Type B pancreatic cell (in vitro differentiated cells): ENCODE results near the gene RASSF9. TPM values are rescaled to one million over a fixed set of nuclear protein-coding genes. Genes with fewer than 3 reads are reported as not detected.

ENCODE experiments used
- DNase-seq: peaks from one replicate; pipeline ENCODE4 v3.0.0; 2021; ENCODE audit warnings: mixed read lengths; ENCODE audit not compliant: unreplicated experiment; ENCODE audit errors: extremely low spot score
- H3K27ac Mint-ChIP-seq: 2 replicates; pipeline ENCODE4 v1.8.0; 2021; ENCODE audit warnings: mild to moderate bottlenecking, mixed read lengths
- H3K27me3 Mint-ChIP-seq: 2 replicates; pipeline ENCODE4 v1.8.0; 2021; ENCODE audit warnings: mixed read lengths
- H3K36me3 Mint-ChIP-seq: 2 replicates; pipeline ENCODE4 v1.8.0; 2021; ENCODE audit warnings: mixed read lengths
- H3K4me1 Mint-ChIP-seq: one replicate; pipeline ENCODE4 v1.8.0; 2021; ENCODE audit warnings: mixed read lengths; ENCODE audit not compliant: unreplicated experiment
- H3K4me3 Mint-ChIP-seq: 2 replicates; pipeline ENCODE4 v1.8.0; 2021; ENCODE audit warnings: mild to moderate bottlenecking, mixed read lengths
- H3K9me3 Mint-ChIP-seq: 2 replicates; pipeline ENCODE4 v1.8.0; 2021; ENCODE audit warnings: mixed read lengths
- total RNA-seq: library from RNA; stranded (reverse); gene quantifications from 2 replicates; pipeline ENCODE4 v1.2.1, GENCODE V29; 2021; ENCODE audit warnings: low replicate concordance
- TF ChIP-seq, protein P1 (sequence below): fragments of 200-600 bp; sonication (generic); conservative IDR thresholded peaks from 2 replicates; pipeline ENCODE4 v1.5.0; 2021; ENCODE audit warnings: antibody characterized with exemption, mild to moderate bottlenecking

Gene RASSF9
- total RNA-seq, 1 donor from 2014 or later = 2.0 TPM

DNA sequence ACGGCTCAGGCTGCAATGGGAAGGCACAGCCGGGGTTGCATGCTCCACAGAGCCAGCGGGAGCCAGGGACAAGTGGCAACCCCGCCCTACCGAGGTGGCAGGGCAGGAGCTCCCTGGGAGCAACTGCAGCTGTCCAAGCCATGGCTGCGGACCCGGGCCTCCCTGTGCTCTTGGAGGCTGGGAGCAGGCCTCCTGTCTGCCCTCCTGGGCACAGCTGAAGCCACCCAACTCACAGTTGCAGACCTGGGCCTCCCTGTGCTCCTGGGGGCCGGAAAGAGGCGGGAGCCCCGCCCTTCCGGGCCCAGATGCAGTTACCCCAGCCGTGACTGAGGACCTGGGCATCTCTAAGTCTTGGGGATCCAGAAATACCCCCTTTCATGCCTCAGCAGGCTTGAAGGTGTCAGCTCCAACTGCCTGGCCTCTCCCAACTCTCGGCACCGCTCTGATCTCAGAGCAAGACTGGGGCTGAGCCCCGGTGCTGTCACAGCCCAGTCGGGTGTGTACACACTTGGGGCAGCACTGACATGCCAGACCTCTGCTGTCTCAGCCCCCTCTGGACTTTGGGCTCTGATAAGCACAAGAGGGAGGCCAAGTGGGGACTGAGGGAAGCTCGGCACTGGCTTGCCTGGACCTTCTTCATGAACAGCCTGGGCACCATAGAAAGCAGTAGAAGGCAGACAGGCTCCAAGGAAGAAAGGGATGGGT lies 7.5 kb upstream of the RASSF9 start:
- no peak for DNase-seq
- TF ChIP-seq, protein P1, sequence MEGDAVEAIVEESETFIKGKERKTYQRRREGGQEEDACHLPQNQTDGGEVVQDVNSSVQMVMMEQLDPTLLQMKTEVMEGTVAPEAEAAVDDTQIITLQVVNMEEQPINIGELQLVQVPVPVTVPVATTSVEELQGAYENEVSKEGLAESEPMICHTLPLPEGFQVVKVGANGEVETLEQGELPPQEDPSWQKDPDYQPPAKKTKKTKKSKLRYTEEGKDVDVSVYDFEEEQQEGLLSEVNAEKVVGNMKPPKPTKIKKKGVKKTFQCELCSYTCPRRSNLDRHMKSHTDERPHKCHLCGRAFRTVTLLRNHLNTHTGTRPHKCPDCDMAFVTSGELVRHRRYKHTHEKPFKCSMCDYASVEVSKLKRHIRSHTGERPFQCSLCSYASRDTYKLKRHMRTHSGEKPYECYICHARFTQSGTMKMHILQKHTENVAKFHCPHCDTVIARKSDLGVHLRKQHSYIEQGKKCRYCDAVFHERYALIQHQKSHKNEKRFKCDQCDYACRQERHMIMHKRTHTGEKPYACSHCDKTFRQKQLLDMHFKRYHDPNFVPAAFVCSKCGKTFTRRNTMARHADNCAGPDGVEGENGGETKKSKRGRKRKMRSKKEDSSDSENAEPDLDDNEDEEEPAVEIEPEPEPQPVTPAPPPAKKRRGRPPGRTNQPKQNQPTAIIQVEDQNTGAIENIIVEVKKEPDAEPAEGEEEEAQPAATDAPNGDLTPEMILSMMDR = no peak
- no peaks in the 10 kb centered on the region for H3K9me3 Mint-ChIP-seq
- no peak overlapping the region for H3K27ac Mint-ChIP-seq
- H3K4me3 Mint-ChIP-seq = no peak overlapping the region
- no peaks in the 10 kb centered on the region for H3K36me3 Mint-ChIP-seq
- H3K4me1 Mint-ChIP-seq = no peaks in the 10 kb centered on the region
- H3K27me3 Mint-ChIP-seq = no peaks in the 10 kb centered on the region

DNA sequence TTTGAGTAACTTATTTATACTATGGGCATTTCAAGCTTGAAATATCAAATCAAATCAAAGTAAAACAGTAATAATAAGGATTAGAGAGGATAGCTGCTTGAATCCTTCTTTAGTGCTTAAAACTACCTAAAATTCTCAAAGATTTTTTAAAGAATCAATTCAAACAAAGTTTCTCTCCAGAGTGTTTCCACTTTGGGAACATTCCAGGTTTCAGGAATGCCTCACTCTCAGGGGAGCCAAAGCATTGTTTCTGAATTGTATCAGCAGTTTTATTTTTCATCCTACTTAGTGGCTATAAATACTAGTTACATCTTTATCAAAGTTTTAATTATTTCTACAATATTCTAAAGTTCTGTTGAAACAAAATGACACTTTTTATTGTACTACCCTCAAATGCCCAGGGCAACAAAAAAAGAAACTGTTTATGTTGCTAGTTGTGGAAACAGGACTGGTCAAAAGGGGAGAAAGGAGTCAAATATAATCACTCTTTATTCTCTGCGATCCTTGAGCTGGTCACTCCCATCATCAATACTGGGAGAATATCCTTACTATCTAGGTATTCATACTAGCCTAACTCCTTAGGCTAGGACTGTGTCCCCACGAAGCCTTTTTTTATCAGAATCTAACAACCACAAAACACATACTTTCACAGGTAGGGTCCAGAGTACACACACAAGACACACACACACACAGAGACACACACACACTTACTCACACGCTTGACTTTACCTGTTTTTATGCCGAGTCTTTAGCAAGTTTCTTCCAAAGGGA lies 598 bp downstream of the RASSF9 start:
- no peak for DNase-seq
- peaks cover 9% of the 10 kb centered on the region for H3K4me1 Mint-ChIP-seq
- peak overlapping the region; percentile 89 for H3K4me3 Mint-ChIP-seq
- H3K36me3 Mint-ChIP-seq = no peaks in the 10 kb centered on the region
- peak overlapping the region; percentile 84 for H3K27ac Mint-ChIP-seq
- TF ChIP-seq, protein P1 = no peak
- H3K27me3 Mint-ChIP-seq = no peaks in the 10 kb centered on the region
- H3K9me3 Mint-ChIP-seq = no peaks in the 10 kb centered on the region

DNA sequence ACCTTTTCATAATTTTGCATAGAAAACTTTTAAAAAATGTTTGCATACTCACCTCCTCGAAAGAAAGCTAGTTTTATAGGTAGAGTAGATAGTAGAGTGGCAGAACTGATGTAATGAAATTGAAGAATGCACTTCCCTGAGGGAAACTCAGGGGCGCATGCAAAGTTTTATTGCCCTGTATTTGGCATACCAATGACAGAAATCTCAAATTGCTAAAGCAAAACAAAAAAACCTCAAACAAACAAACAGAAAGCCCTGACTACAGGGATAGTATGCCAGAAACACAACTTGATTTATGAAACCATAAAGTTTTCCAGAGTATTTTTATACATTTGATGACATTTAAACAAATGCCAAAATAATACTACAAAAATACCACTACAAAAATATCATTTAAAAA lies 1.8 kb downstream of the RASSF9 start:
- H3K9me3 Mint-ChIP-seq = no peaks in the 10 kb centered on the region
- H3K36me3 Mint-ChIP-seq = peaks cover 3% of the 10 kb centered on the region
- no peak for DNase-seq
- H3K4me1 Mint-ChIP-seq = peaks cover 9% of the 10 kb centered on the region
- H3K27me3 Mint-ChIP-seq = no peaks in the 10 kb centered on the region
- no peak overlapping the region for H3K27ac Mint-ChIP-seq
- TF ChIP-seq, protein P1 = no peak
- H3K4me3 Mint-ChIP-seq = peak overlapping the region; percentile 75

DNA sequence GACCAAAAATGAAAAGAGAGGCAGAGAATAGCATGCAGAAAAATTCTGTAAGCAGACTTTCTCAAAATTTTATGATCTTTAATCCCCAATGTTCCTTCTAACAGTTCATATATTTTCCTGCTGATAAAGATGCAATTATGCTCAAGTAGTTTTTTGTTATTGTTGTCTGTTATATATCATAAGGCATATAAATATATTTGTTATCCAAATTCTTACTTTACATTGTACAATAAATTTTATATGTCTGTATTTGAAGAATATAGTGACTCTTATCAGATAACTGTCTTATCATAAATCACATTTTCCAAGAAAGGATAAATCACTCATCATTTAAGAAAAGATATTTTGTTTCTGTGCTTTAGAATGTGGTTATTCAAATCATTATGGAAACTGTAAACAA lies 2.6 kb downstream of the RASSF9 start:
- TF ChIP-seq, protein P1 = no peak
- H3K4me1 Mint-ChIP-seq = peaks cover 9% of the 10 kb centered on the region
- no peak overlapping the region for H3K27ac Mint-ChIP-seq
- H3K4me3 Mint-ChIP-seq = no peak overlapping the region
- no peaks in the 10 kb centered on the region for H3K9me3 Mint-ChIP-seq
- no peak for DNase-seq
- peaks cover 3% of the 10 kb centered on the region for H3K36me3 Mint-ChIP-seq
- H3K27me3 Mint-ChIP-seq = no peaks in the 10 kb centered on the region

DNA sequence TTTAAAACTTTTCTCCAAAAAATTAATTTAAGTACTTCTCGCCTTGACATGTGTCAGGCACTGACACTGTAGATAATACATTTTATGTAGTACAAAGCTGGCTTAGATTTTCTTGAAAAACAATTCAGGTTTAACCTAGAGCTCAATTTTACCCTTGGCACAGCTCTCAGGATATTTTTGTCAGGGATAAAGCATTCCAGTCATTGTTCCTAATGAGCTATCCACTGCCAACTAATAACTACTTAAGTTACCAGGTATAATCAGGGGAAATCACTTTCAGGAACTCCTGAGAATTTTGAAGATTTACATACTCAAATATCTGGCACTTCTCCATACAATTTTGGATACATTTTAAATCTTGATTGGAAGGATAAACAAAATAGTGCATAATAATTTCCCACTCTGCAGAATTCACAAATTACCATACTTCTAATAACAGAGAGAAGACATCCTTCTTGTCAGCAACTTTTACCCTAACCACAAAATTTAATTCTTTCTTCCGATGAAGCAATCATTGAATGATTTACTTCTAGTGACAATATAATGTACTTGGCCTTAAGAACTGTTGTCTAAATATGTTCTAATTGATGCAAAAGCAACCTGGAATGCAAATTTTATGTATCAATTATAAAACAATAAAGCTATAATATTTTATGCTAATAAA lies 4.8 kb downstream of the RASSF9 start:
- Mint-ChIP-seq H3K27me3 (no peaks in the 10 kb centered on the region), H3K4me3 (no peak overlapping the region), H3K4me1 (peaks cover 8% of the 10 kb centered on the region), H3K36me3 (peaks cover 8% of the 10 kb centered on the region), H3K27ac (no peak overlapping the region), H3K9me3 (no peaks in the 10 kb centered on the region)
- no peak for DNase-seq
- TF ChIP-seq, protein P1 = no peak
